OCI-LY3 (cell line): ENCODE measurements around the gene MICB.

Source experiments
- H2AFZ ChIP-seq: fragments of 200-600, 300-600 bp; shearing (Covaris generic); 2 replicates; pipeline ENCODE4 v1.6.0; 2014; ENCODE audit warnings: antibody characterized with exemption, low read depth, low read length
- H3K27ac ChIP-seq: fragments of 200-600, 300-600 bp; sonication (generic); 2 replicates; pipeline ENCODE4 v1.5.1; 2014; ENCODE audit warnings: mild to moderate bottlenecking, low read length, moderate library complexity, mixed read lengths
- H3K27me3 ChIP-seq: fragments of 200-600, 300-600 bp; sonication (generic); 2 replicates; pipeline ENCODE4 v1.6.1; 2014; ENCODE audit warnings: low read depth, low read length, mixed read lengths
- H3K36me3 ChIP-seq: fragments of 200-600, 300-600 bp; sonication (generic); replicated peaks from 2 replicates; pipeline ENCODE3; 2014; ENCODE audit warnings: low read depth, low read length, mixed read lengths
- H3K4me1 ChIP-seq: fragments of 300-600, 200-600 bp; sonication (generic); 2 replicates; pipeline ENCODE4 v1.6.1; 2014; ENCODE audit warnings: low read length, mixed read lengths
- H3K4me2 ChIP-seq: fragments of 200-600, 300-600 bp; sonication (generic); 2 replicates; pipeline ENCODE4 v1.6.1; 2014; ENCODE audit warnings: low read length, mixed read lengths
- H3K4me3 ChIP-seq: fragments of 300-600, 200-600 bp; sonication (generic); 2 replicates; pipeline ENCODE4 v1.5.1; 2014; ENCODE audit warnings: antibody characterized with exemption, mild to moderate bottlenecking, low read length, moderate library complexity
- H3K79me2 ChIP-seq: fragments of 300-600, 200-600 bp; shearing (Covaris generic); 2 replicates; pipeline ENCODE4 v1.6.1; 2014; ENCODE audit warnings: mild to moderate bottlenecking, low read length, mixed read lengths
- H3K9ac ChIP-seq: fragments of 300-600, 200-600 bp; shearing (Covaris generic); 2 replicates; pipeline ENCODE4 v1.6.0; 2014; ENCODE audit warnings: mild to moderate bottlenecking, low read length, moderate library complexity
- H3K9me3 ChIP-seq: fragments of 200-600, 300-600 bp; shearing (Covaris generic); 2 replicates; pipeline ENCODE4 v1.6.1; 2014; ENCODE audit warnings: low read length, mixed read lengths; ENCODE audit not compliant: insufficient read depth
- H4K20me1 ChIP-seq: fragments of 200-600, 300-600 bp; sonication (generic); 2 replicates; pipeline ENCODE4 v1.6.1; 2016; ENCODE audit warnings: low read length, mixed read lengths; ENCODE audit not compliant: insufficient read depth
- EZH2phosphoT487 ChIP-seq: fragments of 200-600 bp; shearing (Covaris generic); IDR thresholded peaks from 2 replicates; pipeline ENCODE4 v1.6.1; 2018; ENCODE audit warnings: antibody characterized with exemption, mixed run types, low read depth
- TF ChIP-seq, protein P1 (sequence below): fragments of 200-600, 300-600 bp; sonication (generic); IDR thresholded peaks from 2 replicates; pipeline ENCODE4 v1.5.1; 2014; ENCODE audit warnings: antibody characterized with exemption, low read length, low read depth

Gene MICB

GRCh38 chr6:31538805-31539400 lies 41.0 kb downstream of the MICB start:
- Histone ChIP-seq H3K79me2 (peaks cover 82% of the 10 kb centered on the region), H3K27me3 (no peaks in the 10 kb centered on the region), H3K27ac (no peak overlapping the region), H3K9me3 (no peaks in the 10 kb centered on the region), H3K4me2 (peak overlapping the region; percentile 88), H3K36me3 (peaks cover 53% of the 10 kb centered on the region), H3K4me3 (no peak overlapping the region), H3K4me1 (peaks cover 22% of the 10 kb centered on the region), H3K9ac (no peak overlapping the region), H4K20me1 (peaks cover 56% of the 10 kb centered on the region), H2AFZ (no peak overlapping the region)
- TF ChIP-seq, protein P1, sequence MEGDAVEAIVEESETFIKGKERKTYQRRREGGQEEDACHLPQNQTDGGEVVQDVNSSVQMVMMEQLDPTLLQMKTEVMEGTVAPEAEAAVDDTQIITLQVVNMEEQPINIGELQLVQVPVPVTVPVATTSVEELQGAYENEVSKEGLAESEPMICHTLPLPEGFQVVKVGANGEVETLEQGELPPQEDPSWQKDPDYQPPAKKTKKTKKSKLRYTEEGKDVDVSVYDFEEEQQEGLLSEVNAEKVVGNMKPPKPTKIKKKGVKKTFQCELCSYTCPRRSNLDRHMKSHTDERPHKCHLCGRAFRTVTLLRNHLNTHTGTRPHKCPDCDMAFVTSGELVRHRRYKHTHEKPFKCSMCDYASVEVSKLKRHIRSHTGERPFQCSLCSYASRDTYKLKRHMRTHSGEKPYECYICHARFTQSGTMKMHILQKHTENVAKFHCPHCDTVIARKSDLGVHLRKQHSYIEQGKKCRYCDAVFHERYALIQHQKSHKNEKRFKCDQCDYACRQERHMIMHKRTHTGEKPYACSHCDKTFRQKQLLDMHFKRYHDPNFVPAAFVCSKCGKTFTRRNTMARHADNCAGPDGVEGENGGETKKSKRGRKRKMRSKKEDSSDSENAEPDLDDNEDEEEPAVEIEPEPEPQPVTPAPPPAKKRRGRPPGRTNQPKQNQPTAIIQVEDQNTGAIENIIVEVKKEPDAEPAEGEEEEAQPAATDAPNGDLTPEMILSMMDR, result no peak
- no peak for TF ChIP-seq EZH2phosphoT487

DNA sequence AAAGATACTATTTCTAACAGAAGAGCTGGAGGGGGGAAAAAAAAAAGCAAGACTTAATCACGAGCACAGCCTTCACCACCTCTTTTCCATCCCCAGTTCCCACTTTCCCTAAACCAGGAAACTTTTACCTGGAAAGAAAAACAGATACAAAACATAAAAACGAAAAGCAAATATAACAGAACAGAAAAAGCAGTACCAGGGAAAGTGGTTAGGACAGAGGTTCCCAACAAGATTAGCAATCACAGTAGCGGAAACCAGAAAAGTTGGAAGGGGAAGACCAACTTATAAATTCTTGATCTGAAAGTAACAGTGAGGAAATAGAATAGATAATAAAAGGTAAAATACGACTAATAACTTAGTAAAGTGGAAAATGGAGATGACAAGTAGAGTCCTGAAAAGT lies 42.7 kb downstream of the MICB start:
- Histone ChIP-seq H3K27ac (peak overlapping the region; percentile 85), H3K36me3 (peaks cover 36% of the 10 kb centered on the region), H3K4me1 (peaks cover 22% of the 10 kb centered on the region), H2AFZ (no peak overlapping the region), H4K20me1 (peaks cover 44% of the 10 kb centered on the region), H3K79me2 (peaks cover 71% of the 10 kb centered on the region), H3K4me2 (peak overlapping the region; percentile 88), H3K9ac (peak overlapping the region; percentile 96), H3K27me3 (no peaks in the 10 kb centered on the region), H3K9me3 (no peaks in the 10 kb centered on the region), H3K4me3 (peak overlapping the region; percentile 98)
- TF ChIP-seq EZH2phosphoT487, result no peak
- TF ChIP-seq, protein P1, result no peak

GRCh38 chr6:31541059-31541657 lies 43.2 kb downstream of the MICB start:
- TF ChIP-seq, protein P1, result no peak
- no peak for TF ChIP-seq EZH2phosphoT487
- Histone ChIP-seq H3K27me3 (no peaks in the 10 kb centered on the region), H3K27ac (peak overlapping the region; percentile 85), H2AFZ (no peak overlapping the region), H3K9ac (peak overlapping the region; percentile 96), H3K9me3 (no peaks in the 10 kb centered on the region), H3K4me2 (peak overlapping the region; percentile 88), H3K79me2 (peaks cover 66% of the 10 kb centered on the region), H3K36me3 (peaks cover 31% of the 10 kb centered on the region), H3K4me3 (peak overlapping the region; percentile 98), H3K4me1 (peaks cover 24% of the 10 kb centered on the region), H4K20me1 (peaks cover 39% of the 10 kb centered on the region)

GRCh38 chr6:31541658-31542521 lies 43.9 kb downstream of the MICB start, which contains the start of gene DDX39B:
Gene DDX39B (minus strand): TSS chr6:31542003. CDS start chr6:31540532, 1,471 bp downstream.
- H3K9me3 ChIP-seq, result no peaks in the 10 kb centered on the region
- H3K27ac ChIP-seq, result peak within 1 kb of the TSS; percentile 85
- H3K36me3 ChIP-seq, result peaks cover 26% of the 10 kb centered on the region
- peak within 1 kb of the TSS; percentile 96 for H3K9ac ChIP-seq
- peak within 1 kb of the TSS; percentile 88 for H3K4me2 ChIP-seq
- H3K79me2 ChIP-seq, result peaks cover 58% of the 10 kb centered on the region
- peaks cover 33% of the 10 kb centered on the region for H4K20me1 ChIP-seq
- TF ChIP-seq EZH2phosphoT487, result no peak
- TF ChIP-seq, protein P1, result no peak
- no peaks in the 10 kb centered on the region for H3K27me3 ChIP-seq
- peak within 1 kb of the TSS; percentile 98 for H3K4me3 ChIP-seq
- H2AFZ ChIP-seq, result peak within 1 kb of the TSS; percentile 68; the same call in 1 of the 2 replicates
- H3K4me1 ChIP-seq, result peaks cover 27% of the 10 kb centered on the region
